Stimulated activated CD4-positive, alpha-beta T cell treated with anti-CD3 and anti-CD28 coated beads, Interleukin-4, amount 100 ng/mL, for 4 hours (primary cell): Measurements from ENCODE around the gene BSPRY.

Source experiments
- DNase-seq, 2 experiments: peaks; one replicate each; pipeline ENCODE4 v3.0.0-alpha.2; 2020

BSPRY gene

DNA sequence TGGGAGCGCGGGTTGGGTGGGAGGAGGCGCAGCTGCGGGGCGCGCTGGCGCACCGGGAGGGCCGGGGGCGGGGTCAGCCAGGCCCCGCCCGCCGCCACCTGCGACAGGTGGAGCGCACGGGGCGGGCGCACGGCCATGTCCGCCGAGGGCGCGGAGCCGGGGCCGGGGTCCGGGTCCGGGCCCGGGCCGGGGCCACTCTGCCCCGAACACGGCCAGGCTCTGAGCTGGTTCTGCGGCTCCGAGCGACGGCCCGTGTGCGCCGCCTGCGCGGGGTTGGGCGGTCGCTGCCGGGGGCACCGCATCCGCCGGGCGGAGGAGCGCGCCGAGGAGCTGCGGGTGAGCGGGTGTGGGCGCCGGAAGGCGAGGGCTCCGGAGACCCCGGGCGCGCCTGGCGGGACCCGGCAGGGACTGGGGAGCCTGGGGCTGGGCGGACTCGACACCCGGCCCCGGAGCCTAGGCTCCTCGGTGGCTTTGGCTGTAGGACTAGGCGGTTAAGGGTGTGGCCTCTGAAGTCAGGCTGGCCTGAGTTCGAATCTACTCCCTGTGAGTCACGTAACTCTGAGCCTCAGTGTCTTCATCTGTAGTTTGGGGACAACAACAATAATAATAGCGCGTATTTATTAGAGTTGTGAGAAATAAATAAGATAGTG lies at the start of gene BSPRY:
Gene BSPRY (plus strand): TSS at position 97 of the 650 bp plus-strand sequence. CDS start 39 bp downstream, at position 136.
- peak in 1 of 2 experiments; percentile 23 for DNase-seq

DNA sequence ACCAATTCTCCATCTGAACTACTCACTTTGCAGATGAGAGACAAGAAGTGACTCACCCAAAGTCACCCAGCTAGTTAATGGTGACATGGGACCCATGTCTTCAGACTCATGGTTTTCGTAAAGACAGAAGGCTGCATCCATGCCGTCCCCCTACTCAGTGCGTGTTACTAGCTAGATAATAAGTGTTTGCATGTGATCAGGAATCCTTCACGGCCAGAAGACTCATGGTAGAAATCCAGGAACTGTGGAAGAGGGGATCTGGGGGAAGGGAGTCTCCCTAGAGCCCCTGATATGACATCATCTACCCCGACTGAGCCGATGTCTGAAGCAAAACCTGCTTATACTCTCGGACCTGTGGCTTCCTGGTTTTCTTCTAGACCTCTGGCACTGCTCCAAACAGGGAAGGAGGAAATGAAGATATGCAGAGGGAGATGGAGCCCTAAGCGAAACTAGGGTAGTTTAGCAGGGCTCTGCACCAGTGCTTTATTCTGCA lies 49.5 kb upstream of the BSPRY start:
- no peak for DNase-seq

DNA sequence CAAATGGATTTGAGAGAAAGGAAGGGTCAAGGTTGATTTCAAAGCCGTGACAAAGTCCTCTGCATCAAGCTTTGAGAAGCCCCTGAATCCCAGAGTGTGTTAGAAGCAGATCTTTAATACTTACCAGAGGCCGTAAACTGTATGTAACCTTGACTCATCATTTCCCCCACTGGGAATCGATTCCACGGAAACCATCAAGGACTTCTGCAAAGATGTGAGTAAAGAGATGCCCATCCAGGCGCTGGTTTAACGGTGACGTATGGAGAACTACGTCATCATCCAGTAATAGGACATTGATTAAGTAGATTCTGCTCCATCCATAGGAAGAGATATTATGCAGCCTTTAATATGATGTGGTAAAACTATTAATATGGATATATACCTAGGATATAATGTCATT lies 47.8 kb upstream of the BSPRY start:
- DNase-seq = no peak

DNA sequence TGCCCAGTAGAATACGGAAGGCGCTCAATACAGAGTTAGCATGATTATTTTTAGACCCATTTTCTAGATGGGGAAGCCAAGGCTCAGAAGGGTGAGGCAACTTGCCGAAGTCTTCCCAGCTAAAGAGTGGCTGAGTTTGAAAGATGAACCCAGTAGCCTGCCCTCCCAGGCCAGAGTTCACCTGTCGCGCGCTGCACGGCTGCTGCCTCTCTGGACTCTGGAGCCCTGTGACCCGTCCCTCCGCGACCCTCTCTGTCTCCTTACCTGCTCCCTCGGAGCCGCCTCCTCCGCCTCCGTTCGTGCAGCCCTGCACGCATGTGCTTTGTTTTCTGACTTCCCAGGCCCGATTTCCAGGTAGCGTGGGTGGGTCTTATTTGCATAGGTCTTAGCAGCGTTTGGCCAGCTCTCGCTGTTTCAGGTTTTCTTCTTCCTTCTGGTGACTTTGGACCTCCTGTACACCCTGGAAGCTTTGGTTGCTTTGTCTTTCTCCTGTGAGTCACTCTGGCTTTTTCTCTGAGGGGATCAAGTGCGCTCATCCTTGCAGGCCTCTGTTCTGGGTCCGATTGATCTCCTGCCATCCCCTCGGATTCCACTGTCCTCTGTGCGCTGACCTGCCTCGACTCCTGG lies 46.4 kb upstream of the BSPRY start, which contains the start of gene RNF183:
Gene RNF183 (minus strand): TSS at position 585 of the 627 bp plus-strand sequence. CDS start 5,192 bp downstream, outside the sequence.
- DNase-seq = no peak

- no peak for DNase-seq
Observed at GRCh38 chr9:113306566-113306965, 42.8 kb upstream of the BSPRY start.

- no peak for DNase-seq
Observed at GRCh38 chr9:113307396-113307975, 41.9 kb upstream of the BSPRY start.

- no peak for DNase-seq
Observed at GRCh38 chr9:113309204-113309813, 40.0 kb upstream of the BSPRY start.

DNA sequence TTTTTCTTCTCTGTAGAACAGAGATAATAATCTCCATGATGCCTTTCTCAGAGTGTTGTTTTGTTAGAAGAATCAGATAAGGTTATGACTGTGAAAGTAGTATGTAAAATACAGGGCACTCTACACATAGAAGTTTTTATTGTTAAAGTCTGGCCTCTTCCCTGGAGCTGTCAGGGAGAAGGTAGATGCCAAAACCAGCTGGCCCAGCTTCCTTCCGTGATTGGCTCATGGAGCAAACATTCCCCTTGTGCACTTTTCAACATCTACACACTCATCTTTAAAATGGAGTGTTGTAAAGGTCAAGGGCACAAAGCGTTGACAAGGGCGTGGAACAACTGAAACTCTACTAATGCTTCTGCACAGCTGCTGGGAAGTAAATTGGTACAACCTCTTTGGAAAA lies 38.8 kb upstream of the BSPRY start:
- DNase-seq = no peak

DNA sequence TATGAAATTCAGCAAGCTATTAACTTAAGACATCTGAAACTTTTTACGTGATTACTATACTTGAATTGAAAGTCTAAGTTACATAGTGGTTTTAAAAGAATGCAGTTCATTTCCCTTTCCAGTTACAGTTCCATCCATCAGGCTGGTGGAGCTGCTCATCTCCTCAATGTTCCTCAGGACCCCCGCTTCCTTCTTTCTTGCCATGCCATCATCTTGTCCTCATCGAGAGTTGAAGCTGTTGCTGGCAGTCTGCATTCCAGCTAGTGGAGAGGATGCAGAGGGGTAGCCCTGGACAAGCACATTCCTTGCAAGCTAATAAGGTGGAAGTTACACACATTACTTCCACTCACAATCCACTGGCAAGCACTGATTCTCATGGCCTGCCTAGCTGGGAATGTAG lies 37.4 kb upstream of the BSPRY start:
- DNase-seq = no peak

DNA sequence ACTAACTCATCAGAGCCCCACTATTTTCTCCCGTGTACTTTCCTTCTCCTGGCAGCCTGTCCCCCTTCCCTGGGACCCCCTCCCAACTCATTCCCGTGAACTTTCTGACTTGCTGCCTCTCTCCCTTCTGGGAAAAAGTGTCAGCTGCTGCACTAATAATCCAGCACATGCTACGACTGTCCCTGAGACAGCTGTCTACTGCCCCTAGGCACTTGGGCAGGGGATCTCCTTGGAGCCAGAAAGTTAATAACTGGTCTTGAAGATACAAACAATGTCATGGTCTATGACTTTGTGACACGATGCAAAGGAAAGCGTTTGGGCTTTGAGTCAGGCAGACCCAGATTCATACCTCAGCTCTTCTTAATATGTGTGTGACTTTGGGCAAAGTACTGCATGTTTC lies 36.1 kb upstream of the BSPRY start:
- DNase-seq = no peak

GRCh38 chr9:113315231-113315630 lies 34.1 kb upstream of the BSPRY start:
- no peak for DNase-seq

DNA sequence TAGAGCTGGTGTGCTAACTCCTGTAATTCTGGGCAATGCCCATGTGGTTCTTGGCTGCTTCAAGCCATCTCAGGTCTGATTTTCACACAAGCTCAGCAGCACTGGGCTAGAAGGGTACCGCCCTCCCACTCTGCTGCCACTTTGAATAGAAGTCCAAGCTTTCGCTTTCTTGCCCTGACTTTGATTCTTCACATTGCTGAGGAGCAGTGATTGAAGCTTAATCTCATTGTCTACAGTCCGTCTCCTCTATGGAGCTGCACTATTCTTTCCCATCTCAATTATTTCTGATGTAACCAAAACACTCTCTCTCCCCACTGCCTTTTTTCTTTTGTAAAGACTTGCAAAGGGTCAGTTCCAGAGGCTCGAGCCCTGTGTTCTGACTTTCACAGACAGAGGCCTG lies 33.3 kb upstream of the BSPRY start:
- DNase-seq = no peak

DNA sequence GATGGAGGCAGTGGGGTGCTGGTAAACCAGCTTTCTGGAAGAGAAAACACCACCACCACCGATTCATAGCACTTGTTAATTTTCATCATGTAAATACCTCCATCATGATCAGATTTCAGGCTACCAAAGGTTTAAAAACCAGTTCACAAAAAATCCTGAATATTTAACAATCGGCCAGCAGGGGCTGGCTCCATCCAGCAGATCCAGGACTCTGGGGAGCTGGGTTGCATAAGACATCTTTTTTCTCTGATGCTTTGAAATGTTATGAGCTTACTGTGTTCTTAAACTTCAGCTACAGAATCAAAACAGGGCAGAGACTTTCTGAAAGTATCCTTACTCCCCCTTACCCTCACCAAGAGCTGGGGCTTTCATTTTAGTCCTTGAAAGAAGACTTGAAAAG lies 31.6 kb upstream of the BSPRY start:
- DNase-seq = no peak

GRCh38 chr9:113319054-113319453 lies 30.3 kb upstream of the BSPRY start:
- DNase-seq = no peak

GRCh38 chr9:113320051-113320450 lies 29.3 kb upstream of the BSPRY start:
- DNase-seq = no peak

DNA sequence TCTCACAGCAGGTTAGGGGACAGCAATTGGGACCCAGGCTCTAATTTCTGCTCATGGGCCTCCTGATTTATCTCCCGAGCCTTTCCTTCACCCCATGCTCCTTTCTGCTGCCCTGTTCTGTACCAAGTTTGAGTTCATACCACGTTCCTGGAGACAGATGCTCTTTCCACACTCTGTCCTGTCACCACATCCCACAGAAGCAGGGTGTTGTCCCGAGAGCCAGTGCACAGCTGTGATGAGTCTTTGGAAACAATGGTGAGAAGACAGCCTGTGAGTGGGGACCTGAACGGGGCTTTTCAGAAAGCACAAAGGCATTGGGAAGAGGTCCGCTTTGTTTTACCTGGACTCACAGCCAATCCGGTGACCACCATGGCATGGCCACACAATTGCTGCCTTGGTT lies 26.7 kb upstream of the BSPRY start:
- no peak for DNase-seq

DNA sequence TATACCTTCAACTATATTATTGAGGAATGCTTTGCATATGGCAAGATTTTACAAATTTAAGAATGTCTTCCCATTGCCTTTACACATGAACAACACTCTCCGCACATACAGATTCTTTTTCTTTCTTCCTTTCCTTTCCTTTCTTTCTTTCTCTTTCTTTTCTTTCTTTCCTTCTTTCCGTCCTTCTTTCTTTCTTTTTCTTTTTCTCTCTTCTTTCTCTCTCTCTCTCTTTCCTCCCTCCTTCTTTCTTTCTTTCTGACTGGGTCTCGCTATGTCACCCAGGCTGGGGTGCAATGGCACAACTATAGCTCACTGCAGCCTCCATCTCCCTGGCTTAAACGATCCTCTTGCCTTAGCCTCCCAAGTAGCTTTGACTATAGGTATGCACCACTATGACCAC lies 23.1 kb upstream of the BSPRY start:
- DNase-seq = no peak

DNA sequence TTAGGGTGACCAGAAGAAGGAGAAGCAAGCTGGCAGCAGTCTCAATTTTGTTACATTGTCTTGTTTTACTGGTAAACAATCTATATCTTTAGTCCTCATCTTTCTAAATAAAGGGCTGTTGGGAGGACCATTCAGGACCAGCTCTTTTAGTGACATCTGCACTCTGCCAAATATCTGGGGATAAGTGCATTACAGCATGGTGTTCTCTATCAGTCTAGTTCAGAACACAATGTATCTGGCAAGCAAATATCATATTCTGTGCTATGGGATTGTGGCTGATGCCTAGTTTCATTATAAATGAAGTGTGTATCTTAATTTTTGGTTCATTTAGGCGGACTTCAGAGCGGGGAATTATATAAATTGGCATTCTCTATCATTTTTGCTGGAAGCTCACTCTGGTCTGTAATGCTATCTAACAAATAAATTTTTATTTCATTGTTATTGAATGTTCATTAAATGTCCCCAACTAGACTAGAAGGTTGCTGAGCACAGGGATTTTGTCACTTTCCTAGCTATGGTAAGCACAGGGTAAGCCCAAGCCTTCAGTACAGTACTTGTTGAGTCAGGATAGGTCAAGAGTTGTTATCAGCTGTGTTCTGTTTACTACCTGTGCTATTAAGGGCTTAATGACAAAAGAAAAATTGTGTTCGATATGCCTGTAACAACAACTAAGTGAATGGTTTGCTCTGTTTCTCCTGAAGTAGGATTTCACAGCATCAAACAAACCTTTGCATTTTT lies 21.1 kb upstream of the BSPRY start:
- DNase-seq = no peak

DNA sequence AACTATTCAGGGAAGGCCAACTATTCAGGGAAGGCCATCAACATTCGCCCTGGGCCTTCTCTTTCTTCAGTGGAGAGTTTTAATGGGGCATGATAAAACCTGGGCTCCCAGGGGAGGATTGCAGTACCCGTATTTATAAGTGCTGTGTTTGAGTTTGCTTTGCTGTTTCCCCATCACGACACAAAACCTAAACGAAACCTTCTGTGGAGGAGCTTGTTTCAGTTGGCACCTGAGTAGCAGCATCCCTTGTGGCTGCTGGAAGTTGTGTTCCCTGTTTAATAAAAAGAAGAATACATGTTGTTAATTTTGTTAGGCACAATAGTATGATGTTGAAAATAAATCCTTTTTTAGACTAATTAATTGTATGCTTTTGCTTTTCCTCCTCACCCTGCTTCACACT lies 17.6 kb upstream of the BSPRY start:
- DNase-seq = no peak

DNA sequence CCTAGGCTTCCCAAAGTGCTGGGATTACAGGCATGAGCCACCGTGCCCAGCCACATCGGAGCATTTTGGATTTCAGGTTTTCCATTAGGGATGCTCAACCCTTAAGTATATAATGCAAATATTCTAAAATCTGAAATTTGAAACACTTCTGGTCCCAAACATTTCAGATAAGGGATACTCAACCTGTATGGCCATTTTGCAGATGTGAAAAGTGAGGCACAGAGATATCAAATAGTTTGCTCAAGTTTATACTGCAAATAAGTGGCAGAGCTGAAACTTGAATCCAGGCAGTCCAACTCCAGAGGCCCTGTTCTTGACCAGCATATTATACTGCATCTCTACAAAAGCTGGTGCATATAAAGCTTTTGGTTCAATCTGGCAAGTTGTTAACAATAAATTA lies 11.6 kb upstream of the BSPRY start:
- DNase-seq = no peak

- DNase-seq = peak; percentile 78 to 82
Observed at GRCh38 chr9:113340011-113340699, 9.2 kb upstream of the BSPRY start, which contains the start of gene WDR31. TSS of gene WDR31 (minus strand) at chr9:113340275. CDS start at chr9:113332022, 8,253 bp downstream.

- no peak for DNase-seq
Observed at GRCh38 chr9:113341712-113342410, 7.5 kb upstream of the BSPRY start.
